Stimulated activated CD4-positive, alpha-beta T cell treated with anti-CD3 and anti-CD28 coated beads, Interleukin-4, amount 100 ng/mL, for 48 hours (primary cell): Measurements from ENCODE around the gene CHCHD3.
"Not testable (repeated sequence)": the region's sequence is repeated elsewhere in the genome, so short reads cannot be mapped to it uniquely, and the experiment has no call there.

ENCODE experiments used
- DNase-seq, 2 donors: peaks; one replicate each; pipeline ENCODE4 v3.0.0-alpha.2; 2020; ENCODE audit warnings: low read depth in 2 of 2

The CHCHD3 gene

DNA sequence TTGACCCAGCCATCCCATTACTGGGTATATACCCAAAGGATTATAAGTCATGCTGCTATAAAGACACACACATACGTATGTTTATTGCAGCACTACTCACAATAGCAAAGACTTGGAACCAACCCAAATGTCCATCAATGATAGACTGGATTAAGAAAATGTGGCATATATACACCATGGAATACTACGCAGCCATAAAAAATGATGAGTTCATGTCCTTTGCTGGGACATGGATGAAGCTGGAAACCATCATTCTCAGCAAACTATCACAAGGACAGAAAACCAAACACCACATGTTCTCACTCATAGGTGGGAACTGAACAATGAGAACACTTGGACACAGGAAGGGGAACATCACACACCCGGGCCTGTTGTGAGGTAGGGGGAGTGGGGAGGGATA is 179.6 kb downstream of the CHCHD3 start:
- not testable (repeated sequence) for DNase-seq

DNA sequence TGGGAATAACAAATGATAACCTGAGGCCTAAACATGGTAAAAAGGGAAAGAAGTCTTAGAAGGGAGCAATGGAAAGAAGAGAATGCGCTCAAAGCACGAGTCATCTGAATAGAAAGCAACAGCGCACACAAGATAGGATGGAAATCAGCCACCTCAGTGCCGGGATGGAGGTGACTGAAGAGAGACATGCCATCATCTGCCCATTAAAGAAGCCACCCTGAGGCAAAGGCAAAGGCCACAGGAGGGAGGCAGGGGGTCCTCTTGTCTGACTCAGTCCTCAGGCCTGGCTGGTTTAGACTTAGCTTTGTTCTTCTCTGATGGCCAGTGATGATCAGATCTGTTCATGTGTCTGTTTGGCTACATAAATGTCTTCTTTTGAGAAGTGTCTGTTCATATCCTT is 180.6 kb downstream of the CHCHD3 start:
- no peak for DNase-seq

DNA sequence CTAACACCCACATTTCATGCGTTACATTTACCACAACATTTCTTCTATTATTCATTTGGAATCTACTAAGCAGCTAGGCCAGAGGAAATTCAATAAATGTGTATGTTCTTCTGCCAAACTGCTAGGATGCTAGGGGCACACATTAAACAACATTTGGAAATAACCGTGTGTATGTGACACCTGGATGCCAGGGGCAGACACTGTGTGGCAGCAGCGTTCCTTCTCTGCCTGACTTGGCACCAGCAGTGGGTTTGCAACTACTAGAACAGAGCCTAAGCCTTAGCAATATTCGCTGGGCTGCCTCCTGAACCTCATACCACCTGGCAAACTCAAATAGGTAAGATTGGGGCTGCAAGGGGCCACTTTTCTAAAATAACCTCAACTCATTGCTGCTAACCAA is 182.1 kb downstream of the CHCHD3 start:
- DNase-seq: no peak

GRCh38 chr7:132898641-132899175 is 183.2 kb downstream of the CHCHD3 start:
- DNase-seq: not testable (repeated sequence)

GRCh38 chr7:132897093-132897687 is 184.7 kb downstream of the CHCHD3 start:
- DNase-seq: no peak

DNA sequence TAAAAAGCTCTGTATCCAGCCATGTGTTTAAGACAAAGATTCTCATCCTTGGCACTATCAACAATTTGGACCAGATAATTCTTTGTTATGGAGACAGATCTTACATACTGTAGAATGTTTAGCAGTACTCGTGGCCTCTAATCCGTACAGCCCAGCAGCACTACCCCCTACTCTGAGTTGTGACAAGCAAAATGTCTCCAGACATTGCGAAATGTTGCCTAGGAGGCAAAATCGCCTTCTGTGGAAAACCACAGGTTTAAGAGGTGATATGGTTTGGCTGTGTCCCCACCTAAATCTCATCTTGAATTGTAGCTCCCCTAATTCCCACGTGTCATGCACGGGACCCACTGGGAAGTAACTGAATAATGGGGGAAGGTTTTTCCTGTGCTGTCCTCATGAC is 186.7 kb downstream of the CHCHD3 start:
- DNase-seq: no peak

GRCh38 chr7:132893560-132893959 is 188.3 kb downstream of the CHCHD3 start:
- no peak for DNase-seq

- DNase-seq: not testable (repeated sequence)
Observed at GRCh38 chr7:132892744-132893143, 189.1 kb downstream of the CHCHD3 start.

- DNase-seq: no peak
Observed at GRCh38 chr7:132891554-132891953, 190.3 kb downstream of the CHCHD3 start.

DNA sequence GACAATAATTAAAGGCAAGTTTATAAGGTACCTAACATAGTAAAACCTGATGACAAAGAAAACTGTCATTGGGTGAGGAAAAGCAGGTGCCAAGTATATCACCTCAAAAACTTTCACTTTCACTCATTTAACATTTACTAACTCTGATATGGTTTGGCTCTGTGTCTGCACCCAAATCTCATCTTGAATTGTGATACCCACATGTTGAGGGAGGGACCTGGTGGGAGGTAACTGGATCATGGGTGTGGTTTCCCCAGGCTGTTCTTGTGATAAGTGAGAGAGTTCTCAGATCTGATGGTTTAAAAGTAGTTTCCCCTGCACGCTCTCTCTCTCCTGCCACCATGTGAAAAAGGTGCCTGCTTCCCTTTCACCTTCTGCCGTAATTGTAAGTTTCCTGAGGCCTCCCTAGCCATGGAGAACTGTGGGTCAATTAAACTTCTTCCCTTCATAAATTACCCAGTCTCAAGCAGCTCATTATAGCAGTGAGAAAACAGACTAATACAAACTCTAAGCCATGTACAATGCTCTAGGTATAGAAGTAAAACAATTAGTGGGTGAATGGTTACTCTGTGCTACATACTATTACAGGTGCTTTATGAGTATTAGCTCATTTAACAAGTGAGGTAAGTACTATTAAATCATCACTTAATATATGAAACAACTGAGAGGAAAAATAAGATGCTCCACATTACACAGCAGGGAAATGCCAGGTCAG is 199.0 kb downstream of the CHCHD3 start:
- peak in 1 of 2 donors; percentile 9 for DNase-seq

- DNase-seq: no peak
Observed at GRCh38 chr7:132881317-132881716, 200.6 kb downstream of the CHCHD3 start.

DNA sequence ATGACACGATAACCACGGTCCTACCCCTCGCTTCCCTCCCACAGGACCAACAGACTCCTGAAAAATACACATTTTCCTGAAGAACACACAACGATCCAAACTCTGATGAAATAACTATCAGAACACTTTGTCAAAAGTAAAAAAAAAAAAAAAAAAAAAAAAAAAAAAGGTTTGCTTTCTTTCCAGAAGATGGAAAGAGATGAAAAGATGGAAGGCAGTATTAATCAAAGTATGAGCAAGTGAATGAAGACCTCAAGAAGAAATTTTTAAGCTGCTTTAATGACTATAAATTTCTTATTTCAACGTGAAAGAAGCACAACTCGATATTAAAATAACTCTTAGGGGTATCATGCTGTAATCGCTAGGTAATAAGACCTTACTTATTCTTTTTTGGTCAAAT is 202.3 kb downstream of the CHCHD3 start:
- DNase-seq: no peak

DNA sequence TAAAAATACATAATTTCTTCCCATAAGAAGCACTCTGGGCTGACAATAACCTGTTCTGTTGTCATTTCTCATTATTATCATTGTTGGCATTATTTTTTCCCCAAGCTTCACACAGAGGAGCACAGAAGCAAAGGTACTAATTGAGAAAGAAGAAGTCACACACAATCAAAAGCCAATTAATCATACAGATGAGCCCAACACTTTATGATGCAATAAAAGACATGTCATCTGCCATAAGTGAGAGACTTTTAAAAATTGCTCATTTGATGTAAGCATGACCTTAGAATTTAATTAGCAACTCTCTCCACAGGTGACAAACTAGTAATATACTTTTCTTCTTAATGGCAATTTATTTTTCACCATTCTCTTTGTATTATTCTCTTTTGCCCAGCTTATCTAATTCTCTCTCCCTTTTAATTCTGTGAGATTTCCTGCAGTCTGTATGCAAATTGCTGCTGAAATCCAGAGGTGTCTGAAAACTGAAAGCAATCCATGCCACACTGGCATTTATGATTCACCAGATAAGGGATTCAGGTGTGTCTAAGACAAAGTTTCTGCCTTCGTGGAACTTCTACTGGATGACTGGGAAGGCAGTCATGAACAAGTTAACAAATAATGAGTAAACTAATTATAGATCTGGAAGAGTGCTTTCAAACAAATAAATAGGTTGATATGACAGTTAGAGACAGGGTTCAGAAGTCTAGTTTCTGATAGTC is 203.5 kb downstream of the CHCHD3 start:
- no peak for DNase-seq

- DNase-seq: no peak
Observed at GRCh38 chr7:132877573-132877972, 204.3 kb downstream of the CHCHD3 start.

- DNase-seq: no peak
Observed at GRCh38 chr7:132876576-132876975, 205.3 kb downstream of the CHCHD3 start.

- no peak for DNase-seq
Observed at GRCh38 chr7:132872034-132872433, 209.9 kb downstream of the CHCHD3 start.

- DNase-seq: no peak
Observed at GRCh38 chr7:132871419-132871818, 210.5 kb downstream of the CHCHD3 start.

GRCh38 chr7:132869166-132869861 is 212.6 kb downstream of the CHCHD3 start:
- no peak for DNase-seq

GRCh38 chr7:132866551-132866950 is 215.3 kb downstream of the CHCHD3 start:
- DNase-seq: no peak

DNA sequence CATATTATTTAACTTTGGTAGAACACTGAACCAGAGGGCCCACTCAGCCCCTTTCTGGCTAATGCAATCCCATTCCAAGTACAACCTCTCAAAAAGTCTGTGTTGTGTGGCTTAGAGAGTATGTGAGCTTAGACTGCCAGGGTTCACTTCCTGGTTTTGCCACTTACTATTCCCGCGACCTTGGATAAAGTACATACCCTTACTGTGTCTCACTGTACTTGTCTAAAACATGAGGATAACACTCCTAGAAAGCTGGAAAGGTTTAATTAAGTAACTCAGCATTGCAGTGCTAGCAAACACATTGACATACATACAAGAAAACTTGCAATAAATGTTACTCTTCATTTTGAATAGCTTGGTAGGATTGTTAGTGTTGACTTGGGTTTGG is 215.8 kb downstream of the CHCHD3 start:
- no peak for DNase-seq

- DNase-seq: no peak
Observed at GRCh38 chr7:132865366-132866143, 216.3 kb downstream of the CHCHD3 start.
